GM18870 (cell line): ENCODE results near the gene HSPA12B.

Source experiments
- ATAC-seq: cut with Tn5 transposase; IDR thresholded peaks from one replicate; pipeline ENCODE4 v1.9.1; 2021; ENCODE audit warnings: moderate library complexity; ENCODE audit not compliant: unreplicated experiment

HSPA12B gene, protein sequence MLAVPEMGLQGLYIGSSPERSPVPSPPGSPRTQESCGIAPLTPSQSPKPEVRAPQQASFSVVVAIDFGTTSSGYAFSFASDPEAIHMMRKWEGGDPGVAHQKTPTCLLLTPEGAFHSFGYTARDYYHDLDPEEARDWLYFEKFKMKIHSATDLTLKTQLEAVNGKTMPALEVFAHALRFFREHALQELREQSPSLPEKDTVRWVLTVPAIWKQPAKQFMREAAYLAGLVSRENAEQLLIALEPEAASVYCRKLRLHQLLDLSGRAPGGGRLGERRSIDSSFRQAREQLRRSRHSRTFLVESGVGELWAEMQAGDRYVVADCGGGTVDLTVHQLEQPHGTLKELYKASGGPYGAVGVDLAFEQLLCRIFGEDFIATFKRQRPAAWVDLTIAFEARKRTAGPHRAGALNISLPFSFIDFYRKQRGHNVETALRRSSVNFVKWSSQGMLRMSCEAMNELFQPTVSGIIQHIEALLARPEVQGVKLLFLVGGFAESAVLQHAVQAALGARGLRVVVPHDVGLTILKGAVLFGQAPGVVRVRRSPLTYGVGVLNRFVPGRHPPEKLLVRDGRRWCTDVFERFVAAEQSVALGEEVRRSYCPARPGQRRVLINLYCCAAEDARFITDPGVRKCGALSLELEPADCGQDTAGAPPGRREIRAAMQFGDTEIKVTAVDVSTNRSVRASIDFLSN

DNA sequence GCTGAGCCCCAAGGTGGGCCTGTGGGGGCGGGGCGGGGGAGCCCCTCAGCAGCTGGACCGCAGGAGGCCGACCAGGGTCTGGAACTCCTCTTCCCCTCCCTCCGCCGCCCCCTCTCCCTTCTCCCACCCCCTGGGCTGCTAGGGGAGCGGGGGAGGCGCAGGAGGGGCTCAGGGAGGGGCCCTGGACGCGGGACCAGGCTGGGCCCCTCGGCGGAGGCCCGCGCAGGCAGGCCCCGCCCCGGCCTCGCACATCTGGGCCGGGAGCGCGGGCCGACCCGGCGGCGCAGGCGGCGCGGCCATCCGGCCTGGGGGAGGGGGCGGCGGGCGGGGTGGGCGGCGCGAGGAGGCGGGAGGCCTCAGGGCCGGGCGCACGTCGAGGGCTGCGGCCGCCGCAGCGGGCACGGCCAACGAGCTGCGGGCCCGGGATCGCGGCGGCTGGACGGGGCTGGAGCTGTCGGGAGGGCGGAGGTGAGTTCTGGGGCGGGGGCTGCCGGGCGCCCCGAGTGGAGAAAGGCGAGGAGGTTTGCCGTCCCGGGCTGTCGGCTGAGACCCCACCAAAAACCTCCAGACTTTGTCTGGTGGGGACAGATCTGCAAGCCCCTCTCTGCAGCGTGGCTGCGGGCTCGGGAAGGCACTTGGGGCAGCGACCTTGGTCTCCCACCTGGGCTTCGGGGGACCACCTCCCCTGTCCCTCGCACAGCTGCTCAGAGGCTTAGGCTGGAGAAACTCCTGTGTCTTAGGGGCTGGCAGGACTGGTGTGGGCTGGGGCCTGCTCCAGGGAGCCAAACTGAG is at the start of gene HSPA12B:
HSPA12B (plus strand) TSS at position 359 of the 792 bp plus-strand sequence. CDS start 5,990 bp downstream, outside the sequence.
- ATAC-seq: no peak

- ATAC-seq: no peak
Measured at GRCh38 chr20:3685341-3685740, 47.1 kb upstream of the HSPA12B start.

DNA sequence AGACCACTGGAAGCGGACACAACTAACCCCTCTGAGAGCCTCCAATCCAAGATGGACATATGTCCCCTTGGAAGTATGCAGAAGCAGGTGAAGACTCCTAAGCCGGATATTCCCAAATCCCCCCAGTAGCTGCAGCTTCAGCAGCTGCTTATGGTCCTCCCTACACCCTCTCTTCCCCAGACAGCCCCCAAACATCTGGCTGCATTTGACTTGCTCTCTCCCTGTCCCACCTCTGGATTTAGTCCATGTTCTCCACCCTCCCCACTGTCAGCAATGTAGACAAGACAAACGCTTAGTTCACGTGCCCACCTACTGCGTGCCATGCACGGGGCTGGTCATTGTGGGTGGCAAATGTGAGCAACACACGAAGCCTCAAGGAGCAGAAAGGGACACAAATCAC is 46.1 kb upstream of the HSPA12B start:
- no peak for ATAC-seq

- no peak for ATAC-seq
Measured at GRCh38 chr20:3686867-3687321, 45.6 kb upstream of the HSPA12B start.

DNA sequence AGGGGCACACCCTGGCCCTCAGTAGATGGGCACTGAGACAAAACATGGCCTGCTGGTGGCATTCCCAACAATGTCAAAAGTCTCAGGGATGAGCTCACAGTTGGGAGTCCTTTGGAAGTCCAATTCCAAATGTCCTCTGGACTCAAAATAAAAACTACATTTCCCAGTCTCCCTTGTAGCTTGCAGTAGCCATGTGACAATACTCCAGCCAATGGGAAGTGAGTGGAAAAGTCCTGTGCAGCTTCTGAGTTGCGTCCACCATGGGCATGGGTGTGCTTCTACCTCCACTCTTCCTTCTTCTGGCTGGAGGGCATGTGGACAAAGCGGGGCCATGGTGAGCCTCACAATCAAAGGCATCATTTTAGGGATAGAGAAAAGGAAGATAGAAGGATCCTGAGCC is 44.8 kb upstream of the HSPA12B start:
- no peak for ATAC-seq

DNA sequence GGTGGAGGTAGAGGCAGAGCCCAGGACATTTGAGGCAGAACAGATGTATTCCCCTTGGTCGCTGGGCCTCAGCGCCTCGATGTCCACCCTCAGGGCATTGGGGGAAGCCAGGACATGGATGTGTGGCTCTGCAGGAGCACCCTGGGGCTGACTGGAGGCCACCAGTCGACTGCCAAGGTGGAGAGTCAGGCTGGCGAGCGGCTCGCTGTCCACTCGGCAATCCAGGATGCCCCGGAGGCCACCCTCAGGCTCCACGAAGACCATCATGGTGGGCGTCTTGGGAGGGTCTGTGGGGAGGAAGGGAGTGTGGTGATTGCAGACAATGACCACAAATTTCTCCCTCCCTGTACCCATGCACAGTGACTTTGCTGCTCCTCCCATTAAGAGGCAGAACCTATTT is 42.5 kb upstream of the HSPA12B start:
- no peak for ATAC-seq

DNA sequence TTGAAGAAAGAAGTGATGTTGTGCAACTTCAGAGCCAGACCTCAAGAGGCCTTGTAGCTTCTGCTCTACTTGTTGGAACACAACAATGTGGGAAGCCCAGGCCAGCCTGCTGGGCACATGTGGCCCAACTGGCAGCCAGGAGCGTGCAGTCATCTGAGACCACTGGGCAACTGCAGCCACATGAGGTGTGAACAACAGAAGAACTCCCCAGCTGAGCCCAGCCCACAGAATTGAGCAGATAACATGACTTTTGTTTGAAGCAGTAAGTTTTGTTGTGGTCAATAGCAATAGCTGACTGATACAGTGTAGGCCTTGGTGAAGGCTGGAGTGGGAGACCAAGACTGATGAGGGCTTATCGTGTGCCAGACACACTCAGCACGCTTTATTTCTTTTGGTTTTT is 42.1 kb upstream of the HSPA12B start:
- ATAC-seq: no peak

DNA sequence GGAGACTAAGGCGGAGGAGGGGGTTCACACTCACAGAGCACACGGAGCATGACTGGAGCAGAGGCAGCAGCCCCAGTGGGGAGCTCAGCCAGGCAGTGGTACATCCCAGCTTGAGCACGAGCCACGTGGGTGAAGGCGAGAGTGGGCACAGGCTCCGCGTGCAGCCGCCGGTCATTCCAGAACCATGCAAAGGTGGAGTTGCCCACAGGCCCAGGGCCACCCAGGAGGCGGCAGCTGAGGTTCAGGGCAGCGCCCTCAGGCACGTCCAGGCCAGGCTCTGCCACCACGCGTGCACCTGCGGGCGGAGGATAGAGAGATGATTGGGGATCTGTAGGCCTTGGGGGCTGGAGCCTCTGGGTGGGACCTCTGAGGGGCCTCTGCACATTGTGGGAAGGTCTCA is 41.2 kb upstream of the HSPA12B start:
- no peak for ATAC-seq

DNA sequence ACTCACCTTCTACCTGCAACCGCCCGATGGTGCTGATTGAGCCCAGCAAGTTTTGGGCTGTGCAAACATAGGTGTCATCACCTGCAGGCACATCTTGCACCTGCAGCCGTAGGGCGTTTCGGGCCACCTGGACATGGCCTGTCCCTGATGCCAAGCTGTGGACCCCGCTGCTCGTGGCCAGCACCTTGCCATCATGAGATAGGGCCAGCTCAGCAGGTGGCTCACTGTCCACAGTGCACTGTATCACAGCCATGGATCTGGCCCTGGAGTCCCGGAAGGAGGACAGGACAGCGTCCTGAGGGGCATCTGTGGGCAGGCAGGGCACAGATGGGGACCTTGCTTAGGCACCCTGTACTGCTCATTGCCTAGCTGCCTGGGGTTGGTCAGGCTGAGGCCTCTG is 40.6 kb upstream of the HSPA12B start:
- no peak for ATAC-seq

GRCh38 chr20:3692706-3693294 is 39.7 kb upstream of the HSPA12B start:
- no peak for ATAC-seq

DNA sequence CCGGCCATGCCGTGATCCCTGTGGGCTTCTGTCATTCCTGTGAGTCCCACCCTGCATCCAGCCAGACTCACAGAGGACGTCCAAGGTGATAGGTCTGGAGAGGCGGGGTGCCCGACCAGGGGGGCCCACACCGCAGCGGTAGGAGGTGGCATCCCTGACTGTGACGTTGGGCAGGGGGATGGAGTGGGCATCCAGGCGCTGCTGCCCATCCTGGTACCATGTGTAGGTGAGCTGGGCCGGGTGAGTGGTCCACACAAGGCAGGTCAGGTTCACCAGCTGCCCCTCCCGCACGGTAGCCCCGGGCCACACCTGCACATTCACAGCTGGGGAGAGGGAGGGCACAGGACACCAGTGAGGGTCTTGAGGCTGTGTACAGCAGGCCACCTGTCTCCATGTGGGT is 39.1 kb upstream of the HSPA12B start:
- ATAC-seq: no peak

- ATAC-seq: no peak
Measured at GRCh38 chr20:3694864-3695263, 37.6 kb upstream of the HSPA12B start.

DNA sequence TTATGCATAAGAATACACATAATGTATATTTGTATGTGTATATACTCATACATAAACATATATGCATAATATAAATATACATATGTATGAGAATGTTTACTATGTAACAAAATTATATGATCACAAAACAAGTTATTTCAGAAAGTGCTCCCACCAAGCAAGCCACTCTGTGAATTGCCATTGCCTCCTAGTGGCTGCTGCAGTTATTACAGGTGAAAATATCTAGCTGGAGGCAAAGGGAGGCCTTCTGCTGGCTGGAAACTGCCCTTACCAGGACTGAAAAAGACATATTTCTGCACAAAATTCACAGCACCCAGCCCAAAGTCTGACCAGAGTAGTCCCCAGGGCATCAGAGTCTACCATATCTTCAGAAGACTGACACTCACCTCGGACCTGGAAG is 36.3 kb upstream of the HSPA12B start:
- ATAC-seq: no peak

DNA sequence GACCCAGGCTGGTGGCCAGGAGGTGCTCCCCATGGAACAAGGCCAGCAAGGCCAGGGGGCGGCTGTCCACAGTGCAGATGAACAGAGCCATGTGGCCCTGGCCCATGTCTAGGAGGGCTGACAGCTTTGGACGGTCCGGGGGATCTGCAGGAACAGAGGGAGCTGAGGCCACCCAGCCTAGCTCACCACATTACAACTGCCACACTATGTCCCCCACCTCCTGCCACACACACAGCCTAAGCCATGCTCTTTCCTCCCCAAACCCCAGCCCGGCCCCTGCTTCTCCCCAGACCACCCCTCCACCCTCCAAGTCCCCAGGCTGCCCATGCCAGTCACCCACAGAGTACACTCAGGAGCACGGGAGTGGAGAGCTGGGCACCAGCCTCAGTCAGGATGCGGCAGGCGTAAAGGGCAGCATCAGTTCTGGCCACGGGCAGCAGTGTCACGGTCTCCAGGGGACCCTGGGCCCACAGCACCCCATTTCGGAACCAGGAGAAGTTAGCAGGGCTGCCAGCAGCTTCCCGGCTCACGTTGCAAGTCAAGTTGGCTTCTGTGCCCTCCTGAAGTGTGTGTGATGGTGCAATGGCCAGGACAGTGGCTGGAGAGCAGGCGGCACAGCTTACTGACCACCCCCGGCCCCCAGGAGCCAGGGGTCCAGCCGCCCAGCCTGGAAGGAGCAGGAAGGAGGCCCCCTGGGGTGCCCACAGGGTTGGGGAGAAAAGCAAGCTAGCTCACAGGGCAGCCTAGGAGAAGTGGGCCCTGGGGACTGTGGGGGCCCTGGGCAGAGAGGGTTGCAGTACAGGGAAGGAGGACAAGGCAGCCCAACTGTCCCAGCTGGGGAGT is 35.5 kb upstream of the HSPA12B start:
- ATAC-seq: no peak

- no peak for ATAC-seq
Measured at GRCh38 chr20:3697588-3698305, 34.7 kb upstream of the HSPA12B start.

- no peak for ATAC-seq
Measured at GRCh38 chr20:3698591-3699001, 33.9 kb upstream of the HSPA12B start.

DNA sequence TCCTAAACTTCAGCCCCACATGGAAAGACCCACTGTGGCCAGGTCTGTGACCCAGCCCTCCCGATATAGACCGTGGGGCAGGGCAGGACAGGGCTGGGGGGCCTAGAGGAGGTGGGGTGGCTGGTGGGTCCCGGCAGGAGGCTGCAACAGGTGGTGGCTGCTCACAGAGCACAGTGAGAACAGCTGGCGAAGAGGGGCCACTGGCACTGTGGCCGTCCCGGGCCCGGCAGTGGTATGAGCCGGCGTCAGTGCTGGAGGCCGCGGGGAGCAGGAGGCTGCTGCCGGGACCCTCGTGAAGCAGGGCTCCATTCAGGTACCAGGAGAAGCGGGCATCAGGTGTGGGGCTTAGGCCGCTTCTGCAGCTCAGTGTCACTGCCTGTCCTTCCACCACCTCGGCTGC is 33.4 kb upstream of the HSPA12B start:
- ATAC-seq: no peak

DNA sequence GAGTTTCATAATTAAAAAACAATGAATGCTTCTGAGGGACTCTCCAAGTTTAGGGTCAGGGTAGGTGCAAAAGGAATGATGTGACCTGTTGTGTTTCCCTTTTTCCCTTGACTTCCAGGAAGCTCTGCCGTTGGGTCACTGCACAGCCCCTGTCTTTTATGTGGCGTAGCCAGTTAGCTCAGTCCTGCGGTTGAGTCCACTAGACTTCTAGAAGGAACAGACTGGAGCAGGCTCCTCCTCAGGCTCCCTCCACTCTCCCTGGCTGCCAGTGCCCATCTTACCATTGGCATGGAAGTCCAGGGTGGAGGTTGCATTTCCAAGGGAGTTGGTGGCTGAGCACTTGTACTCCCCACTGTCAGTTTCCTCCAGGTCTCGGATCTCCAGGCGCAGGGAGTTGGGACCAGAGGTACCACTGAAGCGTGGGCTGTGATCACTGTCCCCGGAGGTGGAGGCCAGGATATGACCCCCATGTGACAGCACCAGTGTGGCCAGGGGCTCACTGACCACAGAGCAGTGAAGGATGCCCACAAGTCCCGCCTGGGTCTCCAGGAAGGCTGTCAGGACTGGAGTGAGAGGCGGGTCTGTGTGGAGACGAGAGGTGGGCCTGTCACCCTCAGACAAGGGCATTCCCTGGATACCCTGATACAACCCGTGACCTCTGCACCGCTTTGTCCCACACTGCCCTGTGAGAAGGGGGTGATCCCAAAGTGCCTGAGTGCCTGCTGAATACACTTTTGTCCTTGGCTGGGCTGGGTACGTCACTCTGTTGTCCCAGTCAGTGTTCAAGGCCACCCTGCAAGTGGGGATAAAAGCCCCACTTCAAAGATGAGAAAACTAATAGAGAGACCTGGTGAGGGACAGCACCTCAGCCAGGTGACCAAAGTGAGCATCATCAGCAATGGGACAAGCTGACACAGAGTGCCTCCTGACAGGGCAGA is 31.2 kb upstream of the HSPA12B start:
- no peak for ATAC-seq
